ENCODE results near the gene MAP7D3.

The MAP7D3 gene

DNA sequence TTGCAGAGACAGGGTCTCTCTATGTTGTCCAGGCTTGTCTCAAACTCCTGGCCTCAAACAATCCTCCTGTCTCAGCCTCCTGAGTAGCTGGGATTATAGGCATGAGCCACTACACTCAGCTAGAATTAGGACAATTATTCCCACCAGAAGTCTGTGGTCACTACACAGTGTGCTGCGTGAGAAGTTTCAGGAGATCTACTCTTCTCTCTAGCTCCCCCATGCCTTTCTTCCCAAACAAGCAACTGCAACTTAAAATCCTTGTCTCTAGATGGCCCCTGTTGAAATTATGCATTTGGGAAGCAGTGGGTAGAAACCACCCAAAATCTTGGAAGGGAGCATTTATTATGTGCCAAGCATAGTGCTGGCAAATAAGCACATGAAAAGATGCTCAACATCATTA, 21.1 kb upstream of the MAP7D3 start:
- TF ChIP-seq, protein P1, sequence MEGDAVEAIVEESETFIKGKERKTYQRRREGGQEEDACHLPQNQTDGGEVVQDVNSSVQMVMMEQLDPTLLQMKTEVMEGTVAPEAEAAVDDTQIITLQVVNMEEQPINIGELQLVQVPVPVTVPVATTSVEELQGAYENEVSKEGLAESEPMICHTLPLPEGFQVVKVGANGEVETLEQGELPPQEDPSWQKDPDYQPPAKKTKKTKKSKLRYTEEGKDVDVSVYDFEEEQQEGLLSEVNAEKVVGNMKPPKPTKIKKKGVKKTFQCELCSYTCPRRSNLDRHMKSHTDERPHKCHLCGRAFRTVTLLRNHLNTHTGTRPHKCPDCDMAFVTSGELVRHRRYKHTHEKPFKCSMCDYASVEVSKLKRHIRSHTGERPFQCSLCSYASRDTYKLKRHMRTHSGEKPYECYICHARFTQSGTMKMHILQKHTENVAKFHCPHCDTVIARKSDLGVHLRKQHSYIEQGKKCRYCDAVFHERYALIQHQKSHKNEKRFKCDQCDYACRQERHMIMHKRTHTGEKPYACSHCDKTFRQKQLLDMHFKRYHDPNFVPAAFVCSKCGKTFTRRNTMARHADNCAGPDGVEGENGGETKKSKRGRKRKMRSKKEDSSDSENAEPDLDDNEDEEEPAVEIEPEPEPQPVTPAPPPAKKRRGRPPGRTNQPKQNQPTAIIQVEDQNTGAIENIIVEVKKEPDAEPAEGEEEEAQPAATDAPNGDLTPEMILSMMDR (IDR thresholded peaks at IDR 0.05; ENCODE audit: extremely low read depth, missing control alignments): no peak

DNA sequence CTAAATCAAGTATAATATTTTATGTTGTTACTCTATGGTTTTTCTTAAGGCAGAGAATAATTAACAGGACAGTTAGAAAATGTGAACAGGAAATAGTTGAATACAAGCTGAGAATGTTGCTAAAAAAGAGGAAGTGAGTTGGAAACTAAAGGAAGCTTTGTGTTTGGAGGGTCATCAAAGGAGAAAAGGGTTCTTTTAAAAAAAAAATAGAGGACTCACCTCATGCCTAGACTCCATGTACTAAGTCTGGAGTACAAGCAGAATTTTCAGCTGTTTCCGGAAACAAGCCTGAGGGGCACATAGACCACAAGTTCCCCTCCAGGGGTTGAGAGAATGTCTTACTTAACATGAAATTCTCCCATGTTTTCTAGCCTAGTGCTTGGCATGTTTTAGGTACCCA, 20.1 kb upstream of the MAP7D3 start:
- TF ChIP-seq, protein P1 (IDR thresholded peaks at IDR 0.05; ENCODE audit: extremely low read depth, missing control alignments): no peak
- DNase-seq (ENCODE audit: low spot score): no peak

More for the DNA sequence above, 21.1 kb upstream of the MAP7D3 start:
- DNase-seq (ENCODE audit: low spot score): no peak

DNA sequence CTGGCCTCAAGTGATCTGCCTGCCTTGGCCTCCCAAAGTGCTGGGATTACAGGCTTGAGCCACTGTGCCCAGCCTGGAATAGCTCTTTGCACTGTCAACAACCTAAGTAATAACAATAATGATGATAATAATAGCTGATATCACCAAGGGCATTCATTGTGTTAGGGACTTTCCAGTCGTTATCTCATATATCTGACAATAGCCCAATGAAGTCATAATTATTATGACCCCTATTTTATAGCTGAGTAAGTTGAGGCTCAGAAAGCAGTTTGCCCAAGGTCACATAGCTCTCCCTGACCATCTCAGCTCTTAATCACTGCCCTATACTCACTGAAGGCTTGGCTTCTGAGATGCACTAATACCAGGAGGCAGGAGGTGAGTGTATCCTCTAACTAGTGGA, 18.7 kb upstream of the MAP7D3 start:
- no peak for DNase-seq (ENCODE audit: low spot score)

DNA sequence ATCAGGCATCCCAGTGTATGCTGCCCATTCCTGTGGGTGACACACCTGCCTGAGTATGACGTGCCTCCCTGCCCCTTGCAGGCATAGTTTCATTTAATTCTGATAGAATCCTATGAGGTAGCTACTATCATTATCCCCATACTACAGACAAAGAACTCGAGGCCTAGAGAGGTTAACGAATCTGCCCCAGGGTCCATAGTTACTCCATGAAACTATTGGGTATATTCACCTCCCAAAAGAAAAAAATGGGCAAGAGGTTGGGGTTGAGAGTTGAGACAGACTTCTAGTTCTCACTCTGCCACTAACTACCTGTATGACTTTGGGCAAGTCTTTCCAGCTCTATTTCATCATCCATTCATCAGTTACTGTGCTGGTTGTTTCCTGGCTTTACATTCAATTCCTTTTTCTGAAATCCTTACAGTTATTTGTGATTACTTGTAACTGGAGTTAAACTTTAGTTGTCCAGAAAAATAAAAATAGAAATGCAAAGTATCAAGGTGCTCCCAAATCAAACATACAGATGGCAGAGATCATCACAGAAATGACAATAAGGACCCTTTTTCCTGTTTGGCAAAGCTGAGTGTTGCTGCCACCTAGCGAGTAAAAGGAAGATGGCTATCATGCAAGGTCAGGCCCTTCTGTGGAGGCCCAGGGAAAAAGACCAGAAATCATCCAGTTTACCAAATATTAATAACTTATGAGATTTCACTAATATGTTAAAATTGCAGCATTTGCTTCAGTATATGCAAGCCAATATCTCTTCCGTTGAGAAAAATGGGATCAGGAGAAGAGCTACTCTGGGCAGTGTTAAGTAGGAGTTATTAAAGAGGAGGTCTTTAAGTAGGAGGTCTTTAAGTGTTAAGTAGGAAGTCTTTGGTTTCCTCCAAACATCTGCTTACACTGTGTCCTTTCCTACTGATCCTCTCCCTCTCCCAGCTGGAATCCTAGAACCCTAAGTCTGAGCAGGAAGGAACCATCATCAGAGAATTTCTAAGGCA, 17.1 kb upstream of the MAP7D3 start:
- DNase-seq (ENCODE audit: low spot score): peak; percentile 26
- TF ChIP-seq, protein P1 (IDR thresholded peaks at IDR 0.05; ENCODE audit: extremely low read depth, missing control alignments): peak; percentile 29

More for the DNA sequence above, 18.7 kb upstream of the MAP7D3 start:
- TF ChIP-seq, protein P1 (IDR thresholded peaks at IDR 0.05; ENCODE audit: extremely low read depth, missing control alignments): no peak

- no peak for DNase-seq (ENCODE audit: low spot score)
- TF ChIP-seq, protein P1 (IDR thresholded peaks at IDR 0.05; ENCODE audit: extremely low read depth, missing control alignments): no peak
These were observed 15.6 kb upstream of the MAP7D3 start for GRCh38 chrX:136266828-136267227.

GRCh38 chrX:136262812-136263315, 11.7 kb upstream of the MAP7D3 start:
- DNase-seq (ENCODE audit: low spot score): no peak
- TF ChIP-seq, protein P1 (IDR thresholded peaks at IDR 0.05; ENCODE audit: extremely low read depth, missing control alignments): no peak

DNA sequence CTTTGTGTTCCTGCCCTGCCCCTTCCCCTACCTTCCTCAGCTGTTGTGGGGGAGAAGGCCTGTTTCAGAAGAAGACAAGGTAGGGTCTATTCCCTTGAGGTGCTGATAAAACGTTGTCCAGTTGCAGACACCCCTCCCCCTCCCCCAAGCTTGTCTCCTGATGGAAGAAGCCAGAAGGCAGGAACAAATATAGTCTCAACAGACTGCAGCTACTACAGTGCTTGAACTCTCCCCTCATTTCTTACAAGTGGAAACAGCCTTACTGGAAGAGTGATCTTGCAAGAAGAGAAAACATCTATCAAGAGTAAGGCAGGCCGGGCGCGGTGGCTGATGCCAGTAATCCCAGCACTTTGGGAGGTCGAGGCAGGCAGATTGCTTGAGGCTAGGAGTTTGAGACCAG, 11.0 kb upstream of the MAP7D3 start:
- TF ChIP-seq, protein P1 (IDR thresholded peaks at IDR 0.05; ENCODE audit: extremely low read depth, missing control alignments): no peak
- DNase-seq (ENCODE audit: low spot score): no peak
